ENCODE results near the gene C2orf81.

The C2orf81 gene

DNA sequence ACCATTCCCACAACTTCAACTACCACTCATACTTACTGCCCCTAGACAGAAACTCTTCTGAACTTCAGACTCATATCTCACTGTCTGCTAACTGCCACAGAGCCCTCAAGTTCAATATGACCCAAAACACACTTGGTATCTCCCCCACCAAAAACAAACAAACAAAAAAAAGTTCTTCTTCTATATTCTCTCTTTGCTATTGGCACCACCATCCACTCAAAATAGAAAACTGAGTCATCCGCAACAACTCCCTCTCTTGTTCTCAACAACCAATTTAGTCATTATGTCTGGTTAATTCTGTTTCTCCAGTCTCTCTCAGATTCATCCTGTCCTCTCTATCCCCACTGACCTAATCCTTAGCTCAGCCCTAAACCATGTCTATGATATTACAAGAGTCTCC lies 34.1 kb downstream of the C2orf81 start:
- no peak for DNase-seq

- no peak for DNase-seq
These were observed 36.0 kb downstream of the C2orf81 start for GRCh38 chr2:74385396-74385795.

GRCh38 chr2:74384051-74384450 lies 37.4 kb downstream of the C2orf81 start:
- DNase-seq: no peak

DNA sequence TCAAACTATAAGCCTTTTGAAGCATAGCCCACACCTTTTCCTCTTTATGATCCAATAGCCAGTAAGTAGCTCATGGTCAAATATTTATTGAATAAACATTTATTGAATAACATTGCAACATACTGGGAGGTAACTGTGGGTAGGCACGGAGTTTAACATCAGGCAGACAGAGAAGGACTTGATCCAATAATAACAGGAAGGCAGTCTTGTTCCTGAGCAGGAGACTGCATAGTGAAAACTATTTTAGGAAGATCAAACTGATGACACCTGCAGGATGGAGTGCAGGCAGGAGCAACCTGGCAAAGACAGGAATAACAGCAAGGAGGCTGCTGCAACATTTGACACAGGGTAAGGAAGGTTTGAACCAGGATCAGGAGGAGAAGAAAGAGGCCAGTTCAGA lies 38.2 kb downstream of the C2orf81 start:
- DNase-seq: no peak

DNA sequence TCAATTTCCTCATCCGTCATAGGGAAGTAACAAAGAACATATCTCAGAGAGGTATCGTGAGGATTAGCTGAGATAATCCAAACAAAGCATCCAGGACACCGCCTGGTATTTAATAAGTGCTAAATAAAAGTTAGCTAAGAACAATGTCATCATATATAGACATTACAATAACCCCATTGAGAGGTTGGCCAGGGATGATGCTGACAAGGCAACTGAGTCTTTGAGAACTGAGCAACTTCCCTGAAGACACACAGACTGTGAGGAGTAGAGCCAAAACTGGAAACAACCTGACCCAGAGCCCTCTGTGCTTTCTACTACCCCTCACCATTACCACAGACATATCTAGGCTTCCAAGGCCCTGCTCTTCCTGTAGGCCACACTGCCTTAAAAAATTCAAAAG lies 39.7 kb downstream of the C2orf81 start:
- DNase-seq: no peak

- DNase-seq: no peak
These were observed 41.3 kb downstream of the C2orf81 start, which contains the start of gene DCTN1 for GRCh38 chr2:74379851-74380789. Gene DCTN1 (minus strand): TSS chr2:74380311. CDS start chr2:74380037, 274 bp downstream.

GRCh38 chr2:74378007-74378406 lies 43.4 kb downstream of the C2orf81 start:
- DNase-seq: no peak

- no peak for DNase-seq
These were observed 45.6 kb downstream of the C2orf81 start for GRCh38 chr2:74375838-74376237.

- DNase-seq: no peak
These were observed 46.8 kb downstream of the C2orf81 start for GRCh38 chr2:74374509-74375205.

GRCh38 chr2:74373985-74374384 lies 47.4 kb downstream of the C2orf81 start:
- no peak for DNase-seq

GRCh38 chr2:74373221-74373676 lies 48.2 kb downstream of the C2orf81 start:
- no peak for DNase-seq

- DNase-seq: no peak
These were observed 48.7 kb downstream of the C2orf81 start for GRCh38 chr2:74372674-74373073.

DNA sequence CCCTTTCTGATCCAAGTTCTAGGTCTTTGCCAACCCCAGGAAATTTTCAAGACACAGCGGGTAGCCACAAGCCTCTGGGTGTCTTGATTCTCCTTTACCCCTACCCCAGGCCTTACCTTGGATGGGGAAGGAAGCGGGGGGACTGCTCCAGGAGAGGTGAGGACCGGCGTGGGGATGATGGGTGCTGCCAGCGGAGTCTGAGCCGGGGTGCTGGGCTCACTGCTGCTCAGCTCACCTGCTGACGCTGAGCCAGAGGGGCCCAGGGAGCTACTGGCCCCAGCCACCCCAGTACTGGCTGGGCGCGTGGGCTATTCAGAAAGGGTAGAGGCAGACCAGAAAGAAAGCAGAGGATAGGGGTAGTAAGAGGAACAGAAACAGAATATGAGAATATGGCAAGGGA lies 50.0 kb downstream of the C2orf81 start:
- DNase-seq: no peak

GRCh38 chr2:74369976-74370375 lies 51.4 kb downstream of the C2orf81 start:
- no peak for DNase-seq

DNA sequence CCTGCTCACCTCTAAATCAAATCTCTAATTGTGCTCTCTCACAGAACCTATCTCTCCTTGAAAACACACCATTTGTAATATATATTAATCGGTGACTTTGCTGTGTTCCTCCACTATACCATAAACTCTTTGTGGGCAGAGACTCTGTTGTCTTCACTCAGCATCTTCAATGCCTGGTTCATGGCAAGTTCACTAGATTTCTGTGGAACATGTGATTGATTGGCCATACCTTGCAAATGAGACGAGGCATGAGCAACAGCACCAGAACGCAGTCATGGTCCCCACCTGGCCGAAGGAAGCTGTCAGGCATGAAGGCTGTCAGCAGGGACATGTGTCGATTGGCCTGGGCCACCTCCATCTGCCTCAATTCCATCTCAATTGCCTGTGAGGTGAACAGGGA lies 52.9 kb downstream of the C2orf81 start:
- DNase-seq: no peak

DNA sequence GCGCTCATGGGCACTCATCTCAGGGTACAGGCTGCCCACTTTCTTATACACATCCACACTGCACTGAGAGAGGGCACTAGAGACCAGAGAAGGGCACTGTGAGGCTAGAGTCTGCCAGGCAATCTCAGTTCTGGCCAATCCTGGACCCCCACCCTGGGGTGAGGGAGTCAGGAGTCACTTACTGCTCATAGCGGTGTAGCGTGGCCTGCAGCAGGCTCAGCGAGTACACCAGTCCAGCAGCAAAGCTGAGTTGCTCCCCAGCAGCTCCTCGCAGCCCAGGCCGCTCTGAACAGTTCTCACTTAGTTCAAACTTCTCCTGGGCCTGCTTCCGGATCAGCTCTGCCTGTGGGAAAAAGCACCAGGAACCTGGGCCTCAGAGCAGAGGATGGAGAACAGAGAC lies 53.6 kb downstream of the C2orf81 start:
- DNase-seq: no peak

DNA sequence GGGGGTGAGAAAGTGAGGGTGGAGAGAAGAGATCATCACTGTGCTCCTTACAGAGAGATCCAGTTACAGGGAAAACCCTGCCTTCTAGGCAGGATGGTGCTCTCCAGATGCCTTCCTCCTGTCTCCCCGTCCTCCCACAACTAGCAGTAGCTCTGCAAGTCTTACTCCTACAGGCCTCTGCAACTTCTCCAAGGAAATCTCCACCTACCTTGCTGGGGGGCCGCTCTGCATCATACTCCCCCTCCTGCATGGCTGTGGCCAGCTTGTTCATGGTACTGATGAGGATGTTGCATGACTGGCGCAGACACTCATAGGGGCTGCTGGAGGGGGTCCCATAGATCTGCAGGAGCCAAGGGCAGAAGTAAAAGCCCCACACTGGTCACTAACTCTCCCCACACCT lies 55.4 kb downstream of the C2orf81 start:
- DNase-seq: no peak

GRCh38 chr2:74364533-74365505 lies 56.6 kb downstream of the C2orf81 start:
- no peak for DNase-seq

All from activated CD4-positive, CD25-positive, alpha-beta regulatory T cell (primary cell).